GM19324 (cell line): Measurements from ENCODE around the gene JAML.

Experiments used
- ATAC-seq: cut with Tn5 transposase; IDR thresholded peaks from one replicate; pipeline ENCODE4 v1.9.1; 2021; ENCODE audit warnings: mild to moderate bottlenecking, moderate library complexity; ENCODE audit not compliant: unreplicated experiment, low FRiP score

Gene JAML

DNA sequence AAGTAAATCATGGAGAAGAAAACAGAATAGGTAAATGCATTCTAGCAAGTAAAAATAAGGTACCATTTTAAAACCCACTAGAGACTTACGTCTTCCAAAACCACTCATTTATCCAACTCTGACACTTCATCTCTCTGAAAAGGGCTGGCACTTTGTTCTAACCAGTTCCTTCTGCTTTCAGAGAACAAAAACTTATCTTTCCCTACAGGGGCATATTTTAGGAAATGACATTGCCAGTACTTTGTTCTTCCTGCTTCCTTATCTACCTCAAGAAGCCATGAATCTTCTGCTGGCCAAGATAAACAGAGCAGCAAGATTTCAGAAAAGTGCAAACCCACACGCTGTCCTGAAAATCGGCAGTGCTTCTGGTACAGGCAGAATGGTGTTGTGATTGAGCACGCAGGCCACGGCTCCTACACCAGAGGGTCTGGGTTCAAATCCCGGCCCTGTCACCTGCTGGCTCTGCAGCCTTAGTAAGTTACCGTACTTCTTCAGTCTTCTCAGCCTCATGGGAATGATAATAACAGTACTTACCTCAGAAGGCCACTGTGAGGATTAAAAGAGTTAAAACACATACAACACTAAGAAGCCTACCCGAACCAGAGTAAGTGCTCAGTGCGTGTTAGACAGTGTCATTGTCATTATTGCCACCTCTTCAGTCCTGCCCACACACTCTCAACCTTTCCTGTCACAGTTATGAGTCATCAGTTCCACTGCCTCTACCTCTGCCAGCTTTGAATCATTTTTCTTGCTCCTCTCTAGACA lies 16.4 kb upstream of the JAML start:
- ATAC-seq: no peak

DNA sequence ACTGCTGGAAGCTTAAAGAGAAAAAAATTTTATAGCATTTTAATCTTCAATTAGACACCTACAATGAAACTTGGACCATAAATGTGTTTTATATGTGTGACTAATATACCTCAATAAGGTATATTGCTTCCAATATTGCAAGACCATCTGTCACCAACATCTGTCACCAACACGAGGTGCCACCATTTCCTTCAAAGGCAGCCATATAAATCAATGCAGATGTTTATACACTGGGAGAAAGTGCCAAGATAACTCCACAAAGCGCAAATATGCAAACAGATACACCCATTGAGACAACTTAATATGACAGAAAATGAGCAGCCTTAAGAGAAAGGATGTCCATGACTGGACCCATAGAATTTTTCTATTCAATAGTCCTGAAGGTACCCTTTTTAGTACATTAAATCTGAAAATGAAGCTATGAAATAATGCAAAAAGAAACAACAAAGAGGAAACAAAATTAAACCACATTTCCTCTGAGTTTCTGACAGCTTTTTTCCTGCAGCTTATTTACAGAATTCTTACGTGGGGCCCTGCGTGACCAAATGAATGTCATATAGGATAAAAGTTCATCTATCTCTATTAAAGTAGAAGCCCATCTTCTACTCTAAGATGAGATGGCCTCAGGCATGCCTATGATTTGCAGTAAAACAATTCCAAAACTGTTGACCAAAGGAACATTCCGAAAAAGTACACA lies 14.8 kb upstream of the JAML start:
- no peak for ATAC-seq

DNA sequence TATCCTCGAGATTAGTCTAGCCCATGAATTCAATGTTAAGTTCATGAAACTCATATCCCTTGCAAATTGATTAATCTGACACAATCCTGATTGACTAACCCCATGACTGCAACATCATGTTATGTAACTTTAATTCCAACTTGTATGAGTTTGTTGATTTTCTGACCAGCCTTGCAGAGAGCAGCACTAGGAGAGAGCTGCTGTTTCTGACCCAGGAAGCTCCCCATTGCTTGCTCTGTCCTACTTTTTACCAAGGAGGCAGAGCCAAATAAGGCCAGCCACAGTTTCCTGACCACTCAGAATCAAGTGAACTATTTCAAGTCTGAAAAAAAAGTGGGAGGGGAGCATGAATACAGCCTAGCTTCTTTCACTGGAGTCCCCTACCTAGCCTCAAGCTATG lies 14.1 kb upstream of the JAML start:
- ATAC-seq: no peak

DNA sequence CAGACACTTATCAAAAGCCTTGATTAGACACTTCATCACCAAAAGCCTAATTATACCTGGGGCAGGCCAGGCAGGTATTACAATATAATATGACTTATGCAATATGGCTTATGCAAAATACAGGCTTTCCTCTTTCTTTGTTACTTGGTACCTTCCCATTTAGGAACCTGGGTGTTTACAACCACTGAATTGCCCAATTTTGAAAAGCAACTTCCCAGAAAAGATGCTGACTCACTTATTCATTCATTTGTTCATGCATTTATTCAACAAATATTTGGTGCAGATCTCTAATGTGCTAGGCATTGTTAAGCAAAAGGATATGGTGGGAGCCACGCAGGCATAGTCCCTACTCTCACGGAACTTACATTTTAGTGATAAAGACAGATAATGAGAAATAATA lies 13.6 kb upstream of the JAML start:
- no peak for ATAC-seq

DNA sequence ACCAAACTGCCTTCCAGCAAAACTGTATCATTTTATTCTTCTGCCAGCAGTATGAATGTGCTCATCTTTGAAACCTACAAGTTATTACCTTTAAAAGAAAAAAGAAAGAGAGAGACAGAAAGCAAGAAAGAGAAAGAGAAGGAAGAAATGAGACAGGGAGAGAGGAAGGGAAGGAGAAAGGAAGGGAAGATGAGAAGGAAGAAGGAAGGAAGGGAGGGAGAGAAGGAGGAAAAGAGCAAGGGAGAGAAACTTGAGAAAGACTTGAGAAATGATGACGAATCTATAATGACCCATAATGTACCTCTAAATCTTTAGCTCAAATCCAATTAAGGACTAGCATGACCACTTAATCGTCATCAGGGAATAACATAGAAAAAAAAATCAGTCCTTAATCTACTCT lies 11.4 kb upstream of the JAML start:
- ATAC-seq: no peak

DNA sequence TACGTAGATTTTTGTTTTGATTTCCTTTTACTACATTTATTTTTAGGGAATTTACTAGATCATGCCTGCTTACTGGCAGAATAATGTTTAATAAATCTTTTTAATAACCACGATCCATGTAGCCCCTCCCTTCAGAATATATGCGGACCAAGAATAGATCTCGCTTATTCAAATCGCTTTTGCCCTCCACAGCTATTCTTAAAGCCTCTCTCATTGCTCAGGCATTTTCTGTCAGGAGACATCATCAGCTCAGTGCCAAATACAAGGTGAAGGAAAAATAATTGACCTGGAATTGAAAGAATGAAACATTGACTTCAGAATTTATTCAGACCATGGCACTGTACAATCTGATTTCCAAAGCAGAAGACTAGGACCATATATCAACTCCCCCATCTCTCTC lies 10.0 kb upstream of the JAML start:
- ATAC-seq: no peak

DNA sequence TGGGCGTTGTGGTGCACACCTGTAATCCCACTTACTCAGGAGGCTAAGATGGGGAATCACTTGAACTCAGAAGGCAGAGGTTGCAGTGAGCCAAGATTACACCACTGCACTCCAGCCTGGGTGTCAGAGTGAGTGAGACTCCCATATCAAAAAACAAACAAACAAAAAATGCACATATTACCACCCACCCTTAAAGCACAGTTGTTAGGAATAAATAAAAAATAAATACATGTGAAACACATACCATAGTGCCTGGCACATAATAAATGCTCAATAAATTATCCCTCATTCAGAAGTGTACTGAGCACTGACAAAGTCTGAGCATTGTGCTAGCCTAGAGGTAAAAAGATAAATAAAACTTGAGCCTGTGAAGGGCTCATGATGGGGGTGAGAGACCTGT lies 9.0 kb upstream of the JAML start:
- no peak for ATAC-seq

DNA sequence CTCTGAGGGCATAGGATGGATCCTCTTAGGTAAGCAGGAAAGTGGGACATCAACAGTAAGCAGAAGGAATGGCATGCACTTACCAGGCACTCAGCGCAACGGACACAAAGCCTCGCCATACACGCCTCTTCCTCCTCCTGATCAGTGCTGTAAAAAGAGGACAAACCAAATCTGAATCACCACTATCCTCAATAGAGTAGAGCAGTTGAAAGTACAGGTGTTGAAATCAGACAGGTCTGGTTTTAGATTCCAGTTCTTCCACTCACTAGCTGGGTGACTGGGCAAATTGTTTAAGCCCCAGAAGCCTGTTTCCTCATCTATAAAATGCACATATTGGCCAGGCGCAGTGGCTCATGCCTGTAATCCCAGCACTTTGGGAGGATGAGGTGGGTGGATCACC lies 8.6 kb upstream of the JAML start:
- no peak for ATAC-seq

DNA sequence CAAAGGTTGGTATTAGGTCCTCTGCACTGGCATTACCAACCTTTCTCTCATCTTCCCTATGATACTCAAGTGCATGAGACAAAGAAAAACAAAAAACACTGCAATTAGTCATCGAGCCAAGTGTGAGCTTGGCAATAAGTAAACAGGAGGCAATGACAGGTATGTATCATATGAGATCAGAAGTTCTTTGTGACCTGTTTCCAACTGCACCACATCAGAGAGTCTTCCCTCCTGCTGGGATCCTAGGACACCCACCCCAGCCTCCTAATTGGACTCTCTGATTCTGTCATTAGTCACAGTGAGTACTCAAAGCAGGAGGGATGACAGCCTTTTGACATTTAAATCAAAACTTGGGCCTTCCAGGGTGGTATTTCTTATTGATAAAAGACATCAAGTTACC lies 7.8 kb upstream of the JAML start:
- ATAC-seq: no peak

DNA sequence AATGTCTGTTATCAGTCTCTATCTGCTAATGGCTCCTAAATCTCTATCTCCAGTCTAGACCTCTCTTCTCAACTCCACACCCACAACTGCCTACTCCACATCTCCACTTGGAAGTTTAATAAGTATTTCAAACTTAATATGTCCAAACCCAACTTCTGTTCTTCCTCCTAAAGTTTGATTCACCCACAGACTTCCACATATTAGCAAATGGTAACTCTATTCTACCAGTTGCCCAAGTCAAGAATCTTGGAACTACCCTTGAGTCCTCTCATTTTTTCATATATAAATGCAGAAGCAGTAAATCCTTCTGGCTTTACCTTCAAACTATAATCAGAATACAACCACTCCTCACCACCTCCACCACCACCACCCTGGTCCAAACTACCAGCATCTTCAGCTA lies 6.7 kb upstream of the JAML start:
- no peak for ATAC-seq

DNA sequence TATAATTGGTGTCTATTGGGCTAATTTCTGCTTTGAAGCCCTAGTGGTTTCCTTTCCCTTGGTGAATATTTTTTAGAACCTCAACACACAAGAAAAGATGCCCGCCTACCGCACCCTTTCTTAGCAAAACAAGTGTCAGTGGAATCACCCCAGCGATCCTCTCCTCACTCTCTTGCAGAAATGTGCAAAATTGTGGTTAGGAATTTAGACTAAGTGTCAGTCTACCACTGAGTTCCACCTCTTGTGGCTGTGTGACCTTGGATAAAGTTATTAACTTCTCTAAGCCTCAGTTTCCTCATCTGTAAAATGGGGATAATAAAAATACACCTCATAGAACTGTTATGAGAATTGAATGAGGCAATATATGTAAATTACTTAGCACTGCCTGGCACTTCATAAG lies 5.3 kb upstream of the JAML start:
- no peak for ATAC-seq

DNA sequence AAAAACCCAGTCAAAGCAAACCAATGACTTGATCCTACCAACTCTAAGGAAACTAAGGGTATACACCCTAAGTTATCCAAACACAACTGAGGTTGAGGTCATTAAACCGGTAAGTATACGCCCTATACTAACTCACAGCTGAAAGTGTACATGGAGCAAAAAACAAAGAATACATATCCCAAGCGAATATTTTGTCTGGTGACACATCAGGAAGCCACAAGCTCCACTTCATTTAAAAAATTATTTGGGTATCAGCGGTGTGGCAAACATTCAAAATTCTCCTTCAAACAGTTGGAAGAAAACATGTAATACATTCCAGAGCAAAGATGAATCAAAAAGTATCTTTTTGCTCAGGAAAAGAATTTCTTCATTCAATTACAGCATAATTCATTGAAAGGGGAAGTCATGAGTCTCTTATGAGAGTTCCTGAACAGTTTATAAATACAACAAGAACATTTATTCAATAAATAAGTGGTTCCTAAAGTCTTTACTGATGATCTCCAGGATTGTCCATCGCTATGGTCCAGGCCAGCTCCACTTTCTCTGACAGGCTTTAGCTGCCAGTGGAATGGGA lies 4.5 kb upstream of the JAML start:
- no peak for ATAC-seq

DNA sequence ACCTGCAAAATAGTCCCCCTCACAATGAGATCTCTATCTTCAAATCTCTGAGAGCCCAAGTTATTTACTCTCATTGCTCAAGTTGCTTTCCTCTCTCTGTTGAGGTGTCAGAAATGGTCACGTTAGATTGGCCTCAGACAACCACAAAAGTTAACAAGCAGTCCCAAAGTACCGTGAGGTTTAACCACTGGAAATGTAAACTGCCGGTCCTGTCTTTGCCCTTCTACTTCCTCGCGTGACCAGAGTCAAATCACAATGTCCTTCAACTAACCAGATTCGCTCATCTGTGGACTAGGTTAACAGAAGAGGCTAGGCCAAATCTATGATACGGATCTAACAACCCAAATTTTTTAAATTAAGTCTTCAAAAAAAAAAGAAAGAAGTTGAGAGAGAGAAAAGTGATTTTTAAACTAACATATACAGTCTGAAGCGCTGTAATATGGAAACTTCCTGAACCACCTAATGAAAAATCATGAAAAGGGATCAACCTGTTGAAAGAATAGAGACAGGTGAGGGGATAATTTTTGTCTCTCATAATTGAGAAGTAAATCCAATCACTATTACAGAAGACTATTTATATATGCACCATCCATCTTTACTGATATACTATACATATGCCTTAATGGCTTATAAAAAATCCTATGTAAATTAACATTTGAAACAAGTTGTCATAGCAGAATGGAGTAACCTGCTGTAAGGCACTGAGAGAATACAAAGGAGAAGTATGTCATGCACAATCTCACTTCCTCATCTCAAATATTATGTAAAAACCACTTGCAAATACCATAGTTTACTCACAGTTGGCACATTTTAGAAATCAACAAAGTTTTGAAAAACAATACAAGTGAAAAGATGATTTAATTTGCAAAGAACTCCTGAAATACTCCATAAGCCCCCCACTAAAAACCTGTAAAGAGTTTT lies 3.3 kb upstream of the JAML start:
- peak; percentile 51 for ATAC-seq

DNA sequence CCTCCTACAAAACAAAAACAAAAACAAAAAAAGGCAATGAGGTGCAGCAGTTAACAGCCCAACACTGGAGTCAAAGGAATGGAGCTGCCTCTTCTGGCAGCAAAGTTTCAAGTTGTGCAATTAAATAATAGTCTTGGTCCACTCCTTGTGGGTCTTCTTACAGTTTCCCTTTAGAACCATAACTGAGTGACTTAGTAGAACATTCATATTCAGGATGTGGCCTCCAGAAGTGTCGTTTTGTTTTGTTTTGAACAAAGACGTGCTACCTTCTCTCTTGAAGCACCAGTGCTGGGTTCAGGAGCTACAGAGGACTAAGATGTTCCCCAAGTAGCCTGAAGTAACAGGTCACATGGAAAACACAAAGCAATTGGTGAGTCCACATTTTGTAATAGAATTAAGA lies 2.0 kb upstream of the JAML start:
- ATAC-seq: no peak

DNA sequence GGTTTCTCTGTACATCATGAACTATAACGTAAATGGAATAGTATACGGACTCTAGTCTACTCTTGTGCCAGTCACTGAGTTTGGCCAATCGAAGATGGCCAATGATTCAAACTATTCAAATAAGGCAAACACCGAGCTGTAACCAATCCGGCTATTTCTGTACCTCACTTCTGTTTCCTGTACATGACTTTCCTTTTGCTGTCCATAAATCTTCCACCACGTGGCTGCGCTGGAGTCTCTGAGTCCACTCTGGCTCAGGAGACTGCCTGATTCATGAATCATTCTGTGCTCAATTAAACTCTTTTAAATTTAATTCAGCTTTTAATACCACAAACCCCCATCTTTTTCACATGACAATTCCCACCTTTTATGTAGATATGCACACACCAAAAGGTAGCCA lies 1.5 kb upstream of the JAML start:
- no peak for ATAC-seq

DNA sequence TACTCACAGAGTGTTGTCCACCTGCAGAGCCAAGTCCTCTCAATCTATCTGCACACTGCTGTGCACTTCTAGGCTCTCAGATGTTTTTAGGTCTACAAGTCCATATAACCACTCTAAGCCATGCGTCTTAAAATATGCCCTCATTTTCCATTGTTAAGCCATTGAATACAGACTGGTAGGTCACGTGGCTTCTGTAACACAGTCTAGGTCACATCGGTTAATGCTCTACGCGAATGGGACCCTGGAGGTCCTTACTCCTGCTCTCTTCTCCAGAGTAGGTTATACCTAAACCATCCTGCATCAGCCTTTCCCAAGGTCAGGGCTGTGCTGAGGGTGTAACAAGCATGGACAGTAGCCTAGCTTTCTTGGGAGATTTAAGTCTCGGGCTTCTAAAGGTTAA lies 819 bp downstream of the JAML start:
- no peak for ATAC-seq

DNA sequence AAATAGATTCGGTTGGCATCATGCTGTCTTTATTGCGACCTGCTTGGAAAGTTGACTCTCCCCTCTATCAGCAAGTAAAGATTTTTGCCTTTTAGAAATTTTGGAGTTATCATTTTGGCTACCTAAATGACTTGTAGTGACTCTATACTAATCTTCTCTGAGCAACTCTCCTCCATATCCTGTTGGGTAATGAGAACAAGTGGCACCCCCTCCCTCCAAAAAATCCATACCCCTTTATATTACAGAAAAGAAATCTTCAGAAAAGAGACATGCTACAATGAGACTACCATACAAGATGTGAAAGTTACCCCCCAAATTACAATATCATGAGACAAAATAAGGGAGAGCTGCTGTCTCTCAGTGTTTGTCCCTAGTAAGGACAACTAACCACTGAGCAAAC lies 1.2 kb downstream of the JAML start:
- ATAC-seq: no peak

DNA sequence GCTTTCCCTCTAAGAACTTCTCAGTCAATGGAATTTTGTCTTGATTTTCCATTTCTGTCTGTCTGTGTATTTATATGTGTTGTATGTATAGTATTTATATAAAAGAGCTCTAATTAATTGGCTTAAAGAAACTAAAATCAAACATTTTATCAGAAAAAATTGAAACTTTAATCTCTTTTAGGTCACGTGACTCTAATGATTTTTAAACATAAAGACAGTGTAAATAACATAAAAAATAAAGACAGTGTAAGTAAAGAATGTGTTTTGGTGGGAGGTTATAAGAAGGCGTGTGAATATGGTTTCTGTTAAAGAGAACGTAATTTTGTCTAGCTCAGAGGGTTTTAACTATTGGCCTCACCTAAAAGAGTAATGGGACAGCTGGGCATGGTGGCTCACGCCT lies 2.4 kb downstream of the JAML start:
- no peak for ATAC-seq

DNA sequence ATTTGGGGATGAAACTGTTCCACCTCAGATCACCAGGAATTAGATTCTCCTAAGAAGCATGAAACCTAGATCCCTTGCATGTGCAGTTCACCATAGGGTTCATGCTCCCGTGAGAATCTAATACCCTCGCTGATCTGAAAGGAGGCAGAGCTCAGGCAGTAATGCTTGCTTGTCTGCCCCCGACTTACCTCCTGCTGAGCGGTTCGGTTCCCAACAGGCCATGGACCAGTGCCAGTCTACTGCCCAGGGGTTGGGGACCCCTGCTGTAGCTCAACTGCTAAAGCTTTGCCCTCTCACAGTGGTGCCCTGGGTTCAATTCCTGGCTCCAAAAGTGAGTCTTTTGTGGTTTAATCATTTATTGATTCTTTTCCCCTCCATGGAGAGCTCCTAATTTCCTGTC lies 3.4 kb downstream of the JAML start:
- ATAC-seq: no peak

DNA sequence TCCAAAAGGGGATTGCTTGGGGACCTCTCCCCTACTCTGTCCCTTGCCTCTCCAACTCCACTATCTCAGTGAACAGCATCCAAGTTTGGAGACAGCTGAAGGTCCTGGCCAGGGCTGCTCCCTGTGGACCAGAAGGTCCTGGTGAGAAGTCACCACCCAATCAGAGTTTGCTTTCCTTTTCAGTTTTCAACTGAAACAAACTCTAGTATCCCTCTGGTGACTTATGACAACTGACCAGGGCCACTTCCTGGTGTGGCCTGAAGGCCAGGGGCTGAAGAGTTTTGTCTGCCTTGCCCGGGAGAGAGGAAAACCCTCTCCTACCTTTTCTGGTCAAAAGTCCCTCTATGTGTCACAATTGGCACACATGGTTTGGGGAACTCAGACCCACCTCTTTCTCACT lies 5.1 kb downstream of the JAML start:
- ATAC-seq: no peak

DNA sequence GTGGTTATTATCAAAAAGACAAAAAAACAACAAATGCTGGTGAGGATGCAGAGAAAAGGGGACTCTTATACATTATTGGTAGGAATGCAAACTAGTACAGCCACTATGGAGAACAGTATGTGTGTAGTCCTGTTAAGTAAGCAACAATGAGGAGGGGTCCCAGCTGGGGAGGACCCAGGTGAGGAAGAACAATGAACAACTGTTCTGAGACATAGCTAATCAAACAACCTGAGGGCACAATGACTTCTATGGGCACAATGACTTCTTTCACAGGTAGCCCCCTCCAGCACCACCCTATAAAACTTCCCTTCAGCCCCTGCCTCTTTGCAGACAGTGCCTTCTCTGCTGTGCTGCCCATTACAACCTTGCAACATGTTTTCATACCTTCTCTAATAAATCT lies 5.6 kb downstream of the JAML start:
- no peak for ATAC-seq
